ENCODE data around the gene ANAPC13. TPM values are rescaled to one million over a fixed set of nuclear protein-coding genes. Genes with fewer than 3 reads are reported as not detected.
A peak's percentile ranks its signal among the peaks of the same experiment; 100 is the strongest.

ANAPC13 gene
- total RNA-seq, 1 donor from 2014 or later = 70.0 TPM

DNA sequence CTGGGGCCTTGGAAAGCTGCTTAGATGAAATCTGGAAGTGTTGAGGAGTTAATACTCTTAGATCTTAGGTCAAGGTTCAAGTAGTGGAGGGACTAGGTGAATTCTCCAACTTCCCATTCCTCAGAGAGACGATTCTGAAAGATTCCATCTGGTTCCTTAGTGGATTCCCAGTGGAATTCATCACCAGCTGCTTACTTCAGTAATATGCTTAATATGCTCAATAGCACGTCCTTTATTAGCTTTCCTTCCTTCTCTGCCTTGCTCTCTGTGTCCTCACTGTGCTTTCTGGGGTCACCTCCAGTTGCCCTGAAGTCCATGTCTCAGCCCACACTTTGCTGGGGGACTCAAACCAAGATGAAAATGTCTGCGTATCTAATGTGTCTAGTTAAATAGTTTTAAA lies 31.1 kb upstream of the ANAPC13 start:
- TF ChIP-seq, protein P1, sequence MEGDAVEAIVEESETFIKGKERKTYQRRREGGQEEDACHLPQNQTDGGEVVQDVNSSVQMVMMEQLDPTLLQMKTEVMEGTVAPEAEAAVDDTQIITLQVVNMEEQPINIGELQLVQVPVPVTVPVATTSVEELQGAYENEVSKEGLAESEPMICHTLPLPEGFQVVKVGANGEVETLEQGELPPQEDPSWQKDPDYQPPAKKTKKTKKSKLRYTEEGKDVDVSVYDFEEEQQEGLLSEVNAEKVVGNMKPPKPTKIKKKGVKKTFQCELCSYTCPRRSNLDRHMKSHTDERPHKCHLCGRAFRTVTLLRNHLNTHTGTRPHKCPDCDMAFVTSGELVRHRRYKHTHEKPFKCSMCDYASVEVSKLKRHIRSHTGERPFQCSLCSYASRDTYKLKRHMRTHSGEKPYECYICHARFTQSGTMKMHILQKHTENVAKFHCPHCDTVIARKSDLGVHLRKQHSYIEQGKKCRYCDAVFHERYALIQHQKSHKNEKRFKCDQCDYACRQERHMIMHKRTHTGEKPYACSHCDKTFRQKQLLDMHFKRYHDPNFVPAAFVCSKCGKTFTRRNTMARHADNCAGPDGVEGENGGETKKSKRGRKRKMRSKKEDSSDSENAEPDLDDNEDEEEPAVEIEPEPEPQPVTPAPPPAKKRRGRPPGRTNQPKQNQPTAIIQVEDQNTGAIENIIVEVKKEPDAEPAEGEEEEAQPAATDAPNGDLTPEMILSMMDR (IDR thresholded peaks at IDR 0.05; ENCODE audit: partially characterized antibody, unreplicated experiment) = no peak
- Mint-ChIP-seq H3K4me1 (ENCODE audit: low read depth, unreplicated experiment) (peaks cover 29% of the 10 kb centered on the region), H3K9me3 (ENCODE audit: unreplicated experiment) (peaks cover 4% of the 10 kb centered on the region), H3K27ac (ENCODE audit: unreplicated experiment) (peak overlapping the region; percentile 95), H3K36me3 (ENCODE audit: unreplicated experiment) (peaks cover 9% of the 10 kb centered on the region), H3K27me3 (ENCODE audit: unreplicated experiment) (peaks cover 2% of the 10 kb centered on the region), H3K4me3 (ENCODE audit: unreplicated experiment) (peak overlapping the region; percentile 70)
- no peak for DNase-seq

DNA sequence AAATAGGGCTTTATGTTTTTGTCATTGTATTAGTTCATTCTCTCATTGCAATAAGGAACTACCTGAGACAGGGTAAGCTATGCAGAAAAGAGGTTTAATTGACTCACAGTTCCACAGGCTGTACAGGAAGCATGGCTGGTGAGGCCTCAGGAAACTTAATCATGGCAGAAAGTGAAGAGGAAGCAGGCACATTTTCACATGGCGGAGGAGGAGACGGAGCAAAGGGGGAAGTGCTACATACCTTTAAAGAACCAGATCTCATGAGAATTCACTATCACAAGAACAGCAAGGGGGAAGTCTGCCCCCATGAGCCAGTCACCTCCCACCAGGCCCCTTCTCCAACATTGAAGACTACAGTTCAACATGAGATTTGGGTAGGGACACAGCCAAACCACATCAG lies 25.7 kb upstream of the ANAPC13 start:
- TF ChIP-seq, protein P1 (IDR thresholded peaks at IDR 0.05; ENCODE audit: partially characterized antibody, unreplicated experiment) = no peak
- H3K4me1 Mint-ChIP-seq (ENCODE audit: low read depth, unreplicated experiment) = peaks cover 16% of the 10 kb centered on the region
- peaks cover 7% of the 10 kb centered on the region for H3K9me3 Mint-ChIP-seq (ENCODE audit: unreplicated experiment)
- no peak for DNase-seq
- H3K4me3 Mint-ChIP-seq (ENCODE audit: unreplicated experiment) = no peak overlapping the region
- H3K27me3 Mint-ChIP-seq (ENCODE audit: unreplicated experiment) = no peaks in the 10 kb centered on the region
- peaks cover 8% of the 10 kb centered on the region for H3K36me3 Mint-ChIP-seq (ENCODE audit: unreplicated experiment)
- H3K27ac Mint-ChIP-seq (ENCODE audit: unreplicated experiment) = no peak overlapping the region

DNA sequence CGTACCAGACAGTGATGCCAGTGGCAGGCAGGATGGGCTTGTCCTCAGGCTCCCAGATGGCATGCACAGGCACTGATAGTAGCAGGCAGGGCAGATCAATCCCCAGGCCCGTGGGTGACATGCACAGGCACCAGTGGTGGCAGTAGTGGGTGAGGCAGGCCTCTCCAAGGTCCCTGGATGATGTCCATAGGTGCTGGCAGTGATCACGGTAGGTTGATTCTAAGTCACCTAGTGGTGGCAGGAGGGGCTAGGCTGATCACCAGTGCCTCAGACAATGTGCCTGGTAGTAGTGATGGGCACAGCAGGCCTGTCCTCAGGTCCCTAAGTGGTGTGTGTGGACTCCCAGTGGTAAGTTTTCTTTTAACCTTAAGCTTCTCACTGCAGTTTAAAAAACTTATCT lies 19.7 kb upstream of the ANAPC13 start:
- H3K27me3 Mint-ChIP-seq (ENCODE audit: unreplicated experiment) = no peaks in the 10 kb centered on the region
- no peak overlapping the region for H3K4me3 Mint-ChIP-seq (ENCODE audit: unreplicated experiment)
- DNase-seq = no peak
- no peak overlapping the region for H3K27ac Mint-ChIP-seq (ENCODE audit: unreplicated experiment)
- H3K36me3 Mint-ChIP-seq (ENCODE audit: unreplicated experiment) = peaks cover 43% of the 10 kb centered on the region
- H3K4me1 Mint-ChIP-seq (ENCODE audit: low read depth, unreplicated experiment) = no peaks in the 10 kb centered on the region
- H3K9me3 Mint-ChIP-seq (ENCODE audit: unreplicated experiment) = peaks cover 9% of the 10 kb centered on the region
- TF ChIP-seq, protein P1 (IDR thresholded peaks at IDR 0.05; ENCODE audit: partially characterized antibody, unreplicated experiment) = no peak

DNA sequence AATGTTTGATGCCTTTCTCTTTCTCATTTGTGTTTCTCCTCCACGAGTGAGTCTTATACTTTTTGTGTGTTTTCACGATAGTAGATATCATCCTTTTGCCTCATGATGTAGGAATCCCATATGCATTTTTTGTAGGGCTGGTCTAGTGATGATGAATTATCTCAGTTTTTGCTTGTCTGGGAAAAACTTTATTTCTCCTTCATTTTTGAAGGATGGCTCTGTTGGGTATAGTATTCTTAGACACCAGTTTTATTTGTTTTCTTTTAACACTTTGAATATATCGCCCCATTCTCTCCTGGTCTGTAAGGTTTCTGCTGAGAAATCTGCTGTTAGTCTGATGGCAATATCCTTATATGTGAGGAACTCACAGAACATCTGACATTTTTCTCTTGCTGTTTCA lies 18.3 kb upstream of the ANAPC13 start:
- Mint-ChIP-seq H3K4me1 (ENCODE audit: low read depth, unreplicated experiment) (no peaks in the 10 kb centered on the region), H3K27ac (ENCODE audit: unreplicated experiment) (no peak overlapping the region), H3K4me3 (ENCODE audit: unreplicated experiment) (no peak overlapping the region), H3K36me3 (ENCODE audit: unreplicated experiment) (peaks cover 43% of the 10 kb centered on the region), H3K9me3 (ENCODE audit: unreplicated experiment) (peaks cover 9% of the 10 kb centered on the region), H3K27me3 (ENCODE audit: unreplicated experiment) (no peaks in the 10 kb centered on the region)
- DNase-seq = no peak
- TF ChIP-seq, protein P1 (IDR thresholded peaks at IDR 0.05; ENCODE audit: partially characterized antibody, unreplicated experiment) = no peak

DNA sequence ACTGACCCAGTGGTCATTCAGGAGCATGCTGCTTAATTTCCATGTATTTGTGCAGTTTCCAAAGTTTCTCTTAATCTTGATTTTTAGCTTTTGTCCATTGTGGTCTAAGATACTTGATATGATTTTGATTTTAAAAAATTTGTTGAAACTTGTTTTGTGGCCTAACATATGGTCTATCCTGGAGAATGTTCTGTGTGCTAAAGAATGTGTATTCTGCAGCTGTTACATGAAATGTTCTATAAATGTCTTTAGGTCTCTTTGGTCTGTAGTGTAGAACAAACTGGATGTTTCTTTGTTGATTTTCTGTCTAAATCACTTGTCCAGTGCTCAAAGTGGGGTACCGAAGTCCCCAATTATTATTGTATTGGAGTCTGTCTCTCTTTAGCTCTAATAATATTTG lies 17.5 kb upstream of the ANAPC13 start:
- no peak overlapping the region for H3K4me3 Mint-ChIP-seq (ENCODE audit: unreplicated experiment)
- no peak overlapping the region for H3K27ac Mint-ChIP-seq (ENCODE audit: unreplicated experiment)
- peaks cover 2% of the 10 kb centered on the region for H3K27me3 Mint-ChIP-seq (ENCODE audit: unreplicated experiment)
- TF ChIP-seq, protein P1 (IDR thresholded peaks at IDR 0.05; ENCODE audit: partially characterized antibody, unreplicated experiment) = no peak
- H3K36me3 Mint-ChIP-seq (ENCODE audit: unreplicated experiment) = peaks cover 43% of the 10 kb centered on the region
- no peaks in the 10 kb centered on the region for H3K4me1 Mint-ChIP-seq (ENCODE audit: low read depth, unreplicated experiment)
- H3K9me3 Mint-ChIP-seq (ENCODE audit: unreplicated experiment) = peaks cover 6% of the 10 kb centered on the region
- DNase-seq = no peak

Data from glutamatergic neuron (in vitro differentiated cells).